SH-SY5Y (cell line): ENCODE measurements around the gene PEX14.

Experiments
- GATA2 ChIP-seq: IDR thresholded peaks from 2 replicates; pipeline ENCODE4 v1.6.1; 2011; ENCODE audit warnings: mild to moderate bottlenecking, low read depth, low read length
- GATA3 ChIP-seq: IDR thresholded peaks from 2 replicates; pipeline ENCODE4 v1.6.1; 2011; ENCODE audit warnings: low read depth, mild to moderate bottlenecking, low read length, moderate library complexity

GRCh38 chr1:10484521-10484920 is 9.8 kb downstream of the PEX14 start:
- TF ChIP-seq GATA2 = no peak
- TF ChIP-seq GATA3 = no peak
